Activated T-helper 9 cell treated with anti-CD3 and anti-CD28 coated beads, Interleukin-2, amount 50 U/mL, for 16 hours (primary cell): ENCODE data around the gene ISCA1.
A peak's percentile ranks its signal among the peaks of the same experiment; 100 is the strongest.
"Not testable (repeated sequence)": the region's sequence is repeated elsewhere in the genome, so short reads cannot be mapped to it uniquely, and the experiment has no call there.

ENCODE experiments used
- DNase-seq: peaks from one replicate; pipeline ENCODE4 v3.0.0-alpha.2; 2020; ENCODE audit warnings: low read depth

Gene ISCA1

DNA sequence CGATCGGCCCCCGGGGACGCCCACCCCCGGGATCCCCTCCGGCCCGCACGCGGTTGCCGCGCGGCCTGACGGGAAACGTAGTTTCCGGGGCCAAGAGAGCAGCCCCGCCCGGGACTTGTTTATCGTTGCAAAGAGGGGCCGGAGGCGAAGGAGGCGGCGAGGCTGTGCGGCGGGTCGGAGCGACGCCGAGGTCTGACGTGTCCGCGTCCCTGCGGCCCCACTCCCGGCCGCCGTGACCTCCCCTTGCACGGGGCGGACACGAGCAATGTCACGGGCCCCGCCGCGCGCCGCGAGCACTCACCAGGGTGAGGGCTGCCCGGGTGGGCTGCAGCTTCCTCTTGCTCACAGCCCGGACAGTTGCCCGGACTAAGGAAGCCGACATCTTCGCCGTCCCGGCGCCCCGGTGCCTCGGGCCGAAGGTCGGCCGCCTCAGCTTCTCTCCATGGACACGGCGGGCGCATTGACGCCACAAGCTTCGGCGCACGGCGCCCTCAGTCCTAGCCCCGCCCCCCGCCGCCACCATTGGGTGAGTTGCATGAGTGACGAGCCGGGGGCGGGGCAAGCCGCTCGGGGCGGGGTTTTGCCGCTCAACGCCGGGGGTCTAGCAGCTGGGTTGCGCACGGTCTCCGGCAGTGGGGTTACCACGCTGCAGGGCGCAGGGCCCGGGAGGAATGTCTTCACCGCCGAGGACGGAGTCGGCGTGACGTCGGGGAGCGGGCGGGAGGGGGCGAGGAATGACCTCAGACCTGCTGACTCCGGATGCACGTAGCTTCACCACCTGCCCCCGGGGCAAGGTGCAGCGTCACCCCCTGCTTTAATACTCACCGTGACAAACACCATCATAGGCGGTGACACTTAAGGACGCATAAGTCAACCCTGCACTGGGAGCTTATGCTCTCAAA, at the start of gene ISCA1:
Gene ISCA1 (minus strand): TSS at position 462 of the 902 bp plus-strand sequence. CDS start 80 bp downstream, at position 382.
- peak; percentile 98 for DNase-seq

DNA sequence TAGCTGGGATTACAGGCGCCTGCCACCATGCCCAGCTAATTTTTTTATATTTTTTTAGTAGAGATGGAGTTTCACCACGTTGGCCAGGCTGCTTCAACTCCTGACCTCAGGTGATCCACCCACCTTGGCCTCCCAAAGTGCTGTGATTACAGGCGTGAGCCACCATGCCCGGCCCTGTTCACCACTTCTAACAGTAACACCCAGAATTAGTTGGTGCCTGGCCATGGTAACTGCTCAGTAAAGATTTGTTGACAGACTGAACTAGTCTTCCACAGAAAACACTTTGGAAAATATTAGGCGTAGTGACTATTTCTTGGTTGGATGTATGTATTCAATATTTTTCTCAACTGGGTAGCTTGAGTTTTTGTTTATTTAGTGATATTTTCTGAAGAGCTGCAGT, 47.8 kb upstream of the ISCA1 start:
- no peak for DNase-seq

DNA sequence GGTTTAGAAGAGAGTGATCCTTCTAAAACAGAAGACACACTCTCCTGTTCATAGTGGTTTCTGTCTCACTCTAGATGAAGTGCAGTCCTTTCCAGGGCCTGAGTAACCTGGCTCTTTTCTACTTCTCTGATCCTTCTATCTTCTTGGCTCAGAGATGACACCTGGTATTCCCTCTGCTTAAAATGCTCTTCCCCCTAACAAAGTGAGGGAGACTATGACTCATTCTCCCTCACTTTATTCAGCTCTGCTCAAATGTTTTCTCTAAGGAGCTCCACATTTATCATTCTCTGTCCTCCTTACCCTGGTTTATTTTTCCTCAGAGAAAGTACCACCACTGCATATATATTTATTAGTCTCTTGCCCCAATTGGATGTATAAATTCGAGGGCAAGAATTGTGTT, 47.3 kb upstream of the ISCA1 start:
- DNase-seq, result no peak

DNA sequence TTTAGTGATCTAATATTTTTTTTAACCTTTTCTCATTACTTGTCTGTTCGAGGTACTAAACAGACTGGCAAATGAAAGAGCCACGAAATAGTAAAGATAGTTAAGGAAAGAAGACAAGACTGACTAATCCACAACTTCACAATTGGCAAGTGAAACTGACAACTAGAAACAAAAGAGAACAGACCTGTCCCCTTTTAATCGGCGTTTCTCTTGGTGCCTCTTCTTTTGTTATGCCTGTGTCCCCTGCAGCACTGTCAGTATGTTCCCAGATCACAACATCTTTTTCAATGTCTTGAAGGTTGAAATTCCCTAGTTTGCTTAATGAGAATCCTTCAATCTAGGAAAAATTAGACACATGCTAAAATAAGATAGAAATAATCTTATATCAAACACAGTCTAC, 45.8 kb upstream of the ISCA1 start:
- DNase-seq, result no peak

DNA sequence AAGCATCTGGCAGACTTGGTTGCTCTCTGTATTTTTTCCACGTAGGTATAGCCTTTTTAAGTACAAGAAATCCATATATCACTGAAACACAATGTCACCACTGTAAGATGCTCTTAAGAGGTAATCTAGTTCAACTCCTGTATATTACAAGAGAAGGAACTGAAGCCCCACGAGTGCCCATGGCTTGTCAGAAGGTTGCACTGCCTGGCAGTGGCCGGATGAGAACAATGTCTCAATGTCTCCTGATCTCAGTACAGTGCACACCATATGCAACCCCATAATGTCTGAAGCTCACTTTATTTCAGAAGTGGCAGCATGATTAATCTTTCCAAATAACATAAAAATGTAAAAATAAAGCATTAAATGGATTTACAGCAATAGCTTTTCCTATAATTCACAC, 44.2 kb upstream of the ISCA1 start:
- DNase-seq, result no peak

DNA sequence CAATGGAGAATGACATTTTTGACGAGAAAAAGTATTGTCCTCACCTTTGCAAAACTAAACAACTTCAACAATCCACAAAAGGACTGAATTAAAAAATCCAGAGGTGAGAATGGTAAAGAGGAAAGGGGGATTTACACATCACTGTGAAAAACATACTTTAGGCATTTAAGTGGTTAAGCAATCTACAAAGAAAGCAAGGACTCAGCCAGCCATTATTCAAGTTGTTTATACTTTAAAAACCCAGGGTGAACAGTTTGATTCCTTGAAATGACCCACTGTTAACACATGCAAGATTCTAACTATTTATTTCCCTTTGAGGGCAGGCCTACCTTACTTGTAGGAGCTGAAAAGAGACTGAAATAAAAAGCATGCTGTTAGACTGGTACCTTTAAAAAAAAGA, 42.6 kb upstream of the ISCA1 start:
- no peak for DNase-seq

DNA sequence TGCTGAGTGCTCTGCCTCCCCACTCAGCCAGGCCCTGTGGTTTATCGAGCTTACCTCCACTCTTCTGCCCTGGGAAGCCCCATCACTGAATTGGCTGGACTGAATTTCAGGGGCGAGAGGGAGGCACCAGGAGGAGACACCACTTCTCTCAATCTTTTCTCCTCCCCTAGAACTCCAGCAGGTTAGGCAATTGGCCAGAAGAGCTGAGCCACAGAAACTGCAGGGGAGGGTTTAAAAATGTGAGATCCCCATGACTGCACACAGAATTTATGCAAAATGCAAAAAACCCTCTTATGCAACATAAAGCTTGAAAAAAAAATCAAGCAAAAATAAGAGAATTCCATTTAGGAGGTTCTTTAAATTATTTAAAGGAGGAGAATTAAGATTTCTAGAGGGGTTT, 42.0 kb upstream of the ISCA1 start:
- DNase-seq, result no peak

DNA sequence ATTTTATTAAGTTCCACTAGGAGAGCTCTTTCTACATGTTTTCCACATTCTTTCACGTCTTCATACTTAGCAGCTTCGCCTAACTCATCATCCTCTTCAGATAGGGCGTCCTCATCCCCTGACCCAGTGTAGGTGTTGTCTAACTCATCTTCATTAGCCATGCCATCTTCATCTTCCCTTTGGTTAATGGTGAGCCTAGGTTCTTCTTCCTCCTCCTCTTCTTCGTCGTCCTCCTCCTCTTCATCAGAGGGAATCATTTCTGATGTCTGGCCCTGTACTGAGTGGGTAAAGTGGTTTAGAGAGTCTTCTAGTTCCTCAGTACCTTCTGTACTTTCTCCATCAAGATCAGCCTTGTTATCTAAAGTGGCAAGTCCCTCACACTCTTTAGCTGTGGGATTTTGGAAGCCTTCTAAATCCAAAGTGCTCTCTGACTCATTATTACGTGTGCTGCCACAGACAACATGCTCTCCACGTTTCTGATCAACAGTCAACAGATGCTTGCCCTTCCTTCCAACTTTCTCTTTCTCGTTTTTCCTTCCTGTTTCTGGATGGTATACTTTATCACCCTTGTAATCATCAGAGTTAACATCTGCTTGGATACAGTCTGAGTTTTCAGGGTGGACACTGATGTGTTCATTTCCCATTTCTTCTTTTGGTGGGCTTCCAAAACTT, 40.8 kb upstream of the ISCA1 start:
- DNase-seq, result no peak

DNA sequence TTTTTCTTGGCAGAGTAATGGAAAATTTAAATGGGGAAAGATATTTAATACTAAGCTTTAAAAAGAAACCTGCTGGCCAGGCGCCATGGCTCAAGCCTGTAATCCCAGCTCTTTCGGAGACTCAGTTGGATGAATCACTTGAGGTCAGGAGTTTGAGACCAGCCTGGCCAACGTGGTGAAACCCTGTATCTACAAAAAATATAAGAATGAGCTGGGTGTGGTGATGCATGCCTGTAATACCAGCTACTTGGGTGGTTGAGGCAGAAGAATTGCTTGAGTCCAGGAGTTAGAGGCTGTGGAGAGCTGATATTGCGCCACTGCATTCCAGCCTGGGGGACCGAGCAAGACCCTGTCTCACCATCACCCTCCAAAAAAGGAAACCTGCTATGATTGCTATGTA, 39.0 kb upstream of the ISCA1 start:
- no peak for DNase-seq

DNA sequence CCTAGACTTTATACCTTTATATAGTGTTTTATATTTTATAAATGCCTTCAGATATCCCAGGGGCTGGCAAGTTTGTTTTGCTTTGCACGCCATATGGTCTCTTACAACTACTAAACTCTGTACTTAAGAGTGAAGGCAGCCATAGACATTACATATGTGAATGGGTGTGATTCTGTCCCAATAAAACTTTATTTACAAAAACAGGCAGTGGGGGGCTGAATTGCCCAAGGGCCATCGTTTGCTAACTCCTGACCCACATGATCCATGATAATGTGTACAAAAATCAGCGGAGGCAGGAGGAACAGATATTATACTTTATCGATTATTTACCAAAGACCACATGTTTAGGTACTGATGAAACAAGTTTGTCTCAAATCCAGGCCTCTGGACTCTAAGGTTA, 35.8 kb upstream of the ISCA1 start:
- no peak for DNase-seq

DNA sequence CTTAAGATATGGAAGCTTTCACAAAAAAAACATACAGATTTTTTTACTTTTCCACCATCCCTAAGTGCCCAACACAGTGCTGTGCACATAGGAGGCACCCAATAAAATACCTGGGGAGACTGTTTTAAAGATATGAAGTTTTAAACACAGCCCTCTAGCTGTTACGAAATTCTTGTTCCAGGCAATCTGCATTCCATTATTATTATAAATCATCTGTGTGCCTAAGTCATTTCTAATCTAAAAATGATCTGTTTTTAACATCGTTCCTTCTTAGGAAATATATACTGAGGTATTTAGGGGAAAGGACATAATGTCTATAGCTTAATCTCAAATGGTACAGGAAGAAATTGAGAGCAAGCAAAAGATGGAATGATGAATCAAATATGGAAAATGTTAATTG, 32.7 kb upstream of the ISCA1 start:
- DNase-seq, result no peak

DNA sequence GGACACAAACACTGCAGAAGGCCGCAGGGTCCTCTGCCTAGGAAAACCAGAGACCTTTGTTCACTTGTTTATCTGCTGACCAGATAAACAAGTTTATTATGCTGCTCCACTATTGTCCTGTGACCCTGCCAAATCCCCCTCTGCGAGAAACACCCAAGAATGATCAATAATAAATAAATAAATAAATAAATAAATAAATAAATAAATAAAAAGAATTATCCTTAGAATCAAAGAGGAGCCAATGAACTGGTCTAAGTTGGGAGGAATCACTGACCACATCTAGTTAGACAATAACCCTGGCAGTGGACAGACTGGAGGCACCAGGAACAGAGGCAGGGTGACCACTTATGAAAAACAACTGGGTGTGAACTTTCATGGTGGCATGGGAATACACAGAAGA, 30.6 kb upstream of the ISCA1 start:
- DNase-seq, result not testable (repeated sequence)

DNA sequence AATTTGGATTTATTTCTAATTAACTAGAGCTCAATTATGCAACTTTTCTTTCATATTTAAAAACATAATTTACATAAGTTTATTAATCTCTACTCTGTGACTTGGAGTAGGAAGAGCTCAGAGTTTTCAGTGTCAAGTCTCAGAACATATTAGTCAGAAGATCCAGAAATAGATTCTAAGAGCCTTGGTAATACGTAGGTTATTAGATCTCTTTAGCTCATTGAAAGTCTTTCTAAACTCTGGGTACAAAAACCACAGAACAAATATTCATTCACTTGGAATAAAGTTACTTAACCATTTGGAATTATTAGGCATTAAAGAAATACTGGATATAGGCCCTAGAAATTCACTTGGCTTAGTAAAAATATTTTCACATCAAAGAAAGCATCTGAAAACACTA, 26.3 kb upstream of the ISCA1 start:
- no peak for DNase-seq

DNA sequence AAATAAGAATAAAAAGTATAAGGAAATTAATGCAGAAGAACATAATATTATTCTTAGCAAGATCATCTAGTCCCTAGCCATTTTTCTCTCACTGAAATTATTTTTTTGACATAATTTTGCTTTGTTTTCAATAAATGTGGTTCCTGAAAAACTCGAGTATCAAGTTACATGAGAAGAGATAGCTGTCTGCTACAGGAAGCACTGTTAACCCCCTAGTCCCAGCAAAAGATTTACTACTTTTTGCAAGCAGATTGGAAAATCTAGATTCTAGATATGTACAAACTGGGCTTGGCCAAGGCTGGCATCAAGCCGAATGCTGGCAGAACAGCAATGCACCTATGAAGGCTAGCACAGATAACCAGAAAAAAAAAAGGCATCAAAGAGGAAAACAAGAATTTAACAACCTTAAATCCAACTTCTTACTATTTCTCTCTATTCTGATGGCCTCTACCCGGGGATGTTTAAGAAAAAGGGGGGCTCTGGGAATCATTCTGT, 21.9 kb upstream of the ISCA1 start:
- DNase-seq, result no peak

DNA sequence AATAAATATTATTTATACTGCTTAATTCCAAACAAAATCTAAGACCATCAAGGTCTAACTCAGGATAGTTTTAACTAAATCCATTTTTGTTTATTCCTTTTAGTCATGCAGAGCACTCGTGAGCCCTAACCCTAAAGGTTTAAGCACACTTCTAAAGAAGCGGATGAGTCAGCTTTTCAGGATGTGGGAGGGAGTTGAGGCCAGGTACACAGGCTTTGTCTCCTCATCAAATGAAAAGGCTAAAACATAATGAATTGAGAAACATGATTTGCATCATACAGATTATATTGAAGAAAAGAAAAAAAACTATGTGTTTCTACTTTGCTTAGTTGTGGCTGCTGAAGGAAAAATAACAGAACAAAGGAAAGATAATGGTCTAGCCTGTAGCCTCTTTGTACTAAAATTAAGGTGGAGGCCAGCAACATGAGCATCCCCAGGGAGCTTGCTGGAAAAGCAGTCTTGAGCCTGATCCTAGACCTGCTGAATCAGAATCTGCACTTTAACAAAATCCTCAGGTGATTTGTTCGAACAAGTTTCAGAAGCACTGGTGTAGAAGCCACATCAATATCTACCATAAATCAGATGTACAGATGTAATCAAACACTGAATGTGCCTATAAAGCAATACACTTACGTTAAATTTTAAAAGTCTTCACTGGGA, 21.1 kb upstream of the ISCA1 start:
- DNase-seq, result no peak

DNA sequence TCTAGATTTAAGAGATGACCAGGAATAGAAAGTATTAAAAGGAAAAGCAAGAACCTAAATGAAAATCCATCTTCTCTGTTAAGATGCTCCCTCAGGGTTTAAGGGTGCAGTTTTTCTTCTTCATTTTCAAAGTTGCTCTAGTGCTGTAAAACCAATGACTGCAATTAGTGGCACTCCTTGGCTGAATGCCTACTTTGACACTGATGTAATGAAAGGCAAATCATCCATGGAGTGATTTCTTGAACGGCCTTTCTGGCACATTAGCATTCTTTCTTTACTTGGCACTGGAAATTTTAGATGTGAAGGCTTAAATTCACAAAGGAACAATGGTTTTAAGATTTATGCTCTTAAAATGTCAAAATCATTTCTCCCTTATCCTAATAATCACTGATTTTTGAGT, 19.3 kb upstream of the ISCA1 start:
- no peak for DNase-seq

DNA sequence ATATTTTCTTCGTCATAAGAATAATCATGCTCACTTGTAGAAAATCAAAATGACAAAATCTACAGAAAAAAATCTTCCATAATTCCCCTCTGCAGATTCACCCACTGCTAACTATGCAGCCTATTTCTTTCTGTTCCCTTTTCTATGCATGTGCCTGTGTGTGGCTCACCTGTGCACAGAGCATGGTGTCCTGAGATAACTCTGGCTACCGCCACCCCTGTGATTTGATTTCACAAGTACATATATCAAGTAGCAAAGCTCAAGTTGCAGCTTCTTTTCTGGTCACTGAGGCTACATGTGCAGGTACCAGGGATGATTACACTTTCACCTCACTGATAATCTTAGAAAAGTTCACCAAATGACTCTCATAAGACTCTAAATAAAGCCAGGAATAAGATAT, 18.4 kb upstream of the ISCA1 start:
- DNase-seq, result no peak

DNA sequence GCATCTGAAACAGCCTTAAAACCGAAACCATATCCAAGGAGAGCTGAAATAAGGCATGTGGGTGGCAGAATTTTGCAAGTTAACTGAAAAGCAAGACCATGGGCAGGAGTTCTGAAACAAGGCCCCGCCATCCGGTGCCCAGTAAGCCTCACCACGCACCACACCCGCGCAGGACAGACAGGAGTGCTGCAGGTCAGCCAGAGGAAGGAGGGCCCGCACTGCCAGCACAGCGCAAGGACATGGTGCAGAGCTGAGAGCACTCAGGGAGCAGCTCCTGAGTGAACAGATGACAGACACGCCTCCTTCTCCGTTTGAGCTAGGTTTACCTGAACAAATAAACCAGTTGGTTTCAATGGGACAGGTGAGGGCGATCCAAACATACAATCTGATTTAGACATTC, 16.5 kb upstream of the ISCA1 start:
- DNase-seq, result no peak

DNA sequence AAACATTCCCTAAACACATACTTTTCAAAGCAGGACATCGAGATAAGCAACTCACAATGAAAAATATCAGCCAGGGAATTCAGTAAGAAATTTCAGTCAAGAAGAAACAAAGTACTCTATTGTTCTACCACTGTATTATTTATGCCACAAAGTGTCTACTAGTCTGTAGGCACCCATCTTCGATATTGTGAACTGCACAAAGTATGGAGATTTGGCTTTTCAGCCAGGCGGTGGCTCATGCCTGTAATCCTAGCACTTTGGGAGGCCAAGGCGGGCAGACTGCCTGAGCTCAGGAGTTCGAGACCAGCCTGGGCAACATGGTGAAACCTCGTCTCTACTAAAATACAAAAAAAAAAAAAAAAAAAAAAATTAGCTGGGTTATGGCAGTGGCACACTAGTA, 8.0 kb upstream of the ISCA1 start:
- DNase-seq, result not testable (repeated sequence)

DNA sequence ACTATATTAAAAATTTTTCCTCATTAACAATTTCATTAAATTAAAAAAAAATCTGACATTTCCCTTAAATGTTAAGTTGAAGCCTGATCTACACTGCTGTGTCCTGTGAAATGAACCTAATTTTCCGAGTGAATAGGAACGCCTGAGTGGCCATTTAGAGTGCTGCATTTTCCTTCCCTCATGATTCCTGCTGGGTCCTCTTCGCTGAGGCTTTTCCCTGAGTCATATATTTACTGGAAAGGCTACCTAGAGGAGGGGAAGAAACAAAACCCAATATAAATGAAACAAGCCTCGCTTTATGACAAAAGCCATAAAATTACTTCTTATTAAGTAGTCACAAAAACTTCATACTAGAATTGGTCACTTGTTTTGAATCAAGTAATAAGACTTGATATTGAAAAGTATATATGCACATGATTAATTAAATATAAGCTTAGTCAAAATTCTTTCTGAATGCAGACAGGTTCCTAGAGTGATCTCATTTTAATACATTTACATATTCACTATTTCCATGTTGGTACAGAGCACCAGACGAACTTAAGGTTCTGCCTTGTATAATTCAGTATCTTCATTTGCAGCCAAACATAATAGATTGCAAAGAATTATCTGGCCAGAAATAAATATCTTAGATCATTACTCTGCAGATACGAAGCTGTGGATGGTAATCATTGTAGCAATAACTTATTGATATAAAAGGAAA, 6.3 kb upstream of the ISCA1 start:
- DNase-seq, result no peak

DNA sequence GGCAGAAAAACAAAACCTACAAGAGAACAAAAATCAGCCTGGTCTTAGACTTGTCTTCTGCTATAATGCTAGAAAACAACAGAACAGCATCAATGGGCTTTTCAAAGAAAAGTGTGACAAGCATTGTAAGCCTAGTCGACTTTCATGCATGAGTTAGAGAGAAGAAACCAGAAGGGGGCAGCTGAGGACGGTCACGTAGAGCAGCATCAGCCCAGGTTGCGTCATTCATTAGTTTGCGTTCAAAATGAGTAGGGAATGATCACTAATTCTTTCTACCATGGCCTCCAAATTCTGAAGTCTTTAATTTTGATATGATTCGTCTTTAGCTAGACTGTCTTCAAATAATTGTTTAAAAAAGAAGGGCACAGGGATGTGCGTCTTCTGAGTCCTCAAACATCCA, 4.7 kb upstream of the ISCA1 start:
- DNase-seq, result no peak

DNA sequence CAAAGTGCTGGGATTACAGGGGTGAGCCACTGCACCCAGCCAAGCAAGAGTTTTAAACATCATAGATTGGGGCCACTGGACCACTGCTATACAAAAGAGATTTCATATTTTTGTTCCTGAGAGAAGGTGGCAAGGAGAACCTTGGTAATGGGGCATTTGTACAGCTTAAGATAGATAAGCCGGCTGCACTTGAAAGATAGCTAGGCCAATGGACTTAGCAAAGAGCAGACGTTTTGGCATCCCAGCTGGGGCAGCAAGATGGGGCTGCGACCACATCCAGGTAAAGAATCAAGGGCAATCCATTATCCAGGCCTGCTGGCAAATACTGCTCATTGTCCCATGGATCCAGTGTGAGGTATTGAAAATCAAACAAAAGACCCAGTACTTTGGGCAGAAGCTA, 3.9 kb upstream of the ISCA1 start:
- no peak for DNase-seq
